HG02938 (cell line): ENCODE measurements around the gene NSD2.
A peak's percentile ranks its signal among the peaks of the same experiment; 100 is the strongest.
"Not testable (repeated sequence)": the region's sequence is repeated elsewhere in the genome, so short reads cannot be mapped to it uniquely, and the experiment has no call there.

Experiments
- ATAC-seq: cut with Tn5 transposase; IDR thresholded peaks from one replicate; pipeline ENCODE4 v1.9.1; 2021; ENCODE audit warnings: mild to moderate bottlenecking, moderate library complexity; ENCODE audit not compliant: unreplicated experiment

Gene NSD2

GRCh38 chr4:1898007-1898406 lies 26.8 kb downstream of the NSD2 start:
- no peak for ATAC-seq

GRCh38 chr4:1898681-1899080 lies 27.5 kb downstream of the NSD2 start:
- ATAC-seq: no peak

DNA sequence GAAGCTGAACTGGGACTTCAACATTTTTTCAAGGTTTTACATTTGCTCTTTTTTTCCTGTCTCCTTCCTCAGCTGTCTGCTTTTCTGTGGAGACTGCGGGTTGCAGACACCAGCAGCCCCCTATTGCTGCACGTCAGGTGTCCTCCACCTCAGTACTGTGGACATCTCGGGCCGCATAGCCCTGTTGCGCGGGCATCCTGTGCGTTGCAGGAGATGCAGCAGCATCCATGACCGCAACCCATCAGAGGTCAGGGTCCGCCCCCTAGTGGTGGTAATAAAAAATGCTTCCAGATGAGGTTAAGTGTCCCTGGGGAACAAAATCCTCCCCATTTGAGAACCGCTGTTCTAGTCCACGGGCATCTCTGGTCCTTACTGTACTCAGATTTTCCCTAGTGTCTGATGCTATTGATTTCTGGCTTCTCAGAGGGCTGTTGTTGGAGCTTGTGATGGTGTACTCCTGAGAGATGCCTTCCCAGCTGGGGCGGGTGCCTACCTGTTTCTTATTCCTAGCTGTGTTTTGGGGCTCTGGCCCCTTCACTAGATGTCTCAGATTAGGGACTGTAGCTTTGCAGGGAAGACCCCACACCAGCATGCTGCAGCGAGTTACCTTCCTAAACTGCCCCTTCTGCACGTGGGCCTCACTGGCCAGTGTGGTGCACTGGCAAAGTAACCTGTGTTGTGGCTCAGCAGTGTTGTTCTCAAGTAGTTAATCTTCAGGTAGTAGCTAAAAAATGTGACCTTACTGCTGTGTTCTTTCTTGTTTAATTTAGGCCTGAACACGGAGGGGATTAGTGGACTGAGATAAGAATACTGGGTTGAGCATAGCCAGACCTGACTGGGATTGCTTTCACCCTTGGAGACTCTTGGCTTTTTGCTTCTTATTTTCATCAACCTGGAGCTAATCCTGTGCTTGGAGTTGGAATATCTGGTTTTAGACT lies 28.2 kb downstream of the NSD2 start:
- peak; percentile 77 for ATAC-seq

- no peak for ATAC-seq
Measured at GRCh38 chr4:1900087-1900433, 28.9 kb downstream of the NSD2 start.

- no peak for ATAC-seq
Measured at GRCh38 chr4:1900624-1901023, 29.4 kb downstream of the NSD2 start.

DNA sequence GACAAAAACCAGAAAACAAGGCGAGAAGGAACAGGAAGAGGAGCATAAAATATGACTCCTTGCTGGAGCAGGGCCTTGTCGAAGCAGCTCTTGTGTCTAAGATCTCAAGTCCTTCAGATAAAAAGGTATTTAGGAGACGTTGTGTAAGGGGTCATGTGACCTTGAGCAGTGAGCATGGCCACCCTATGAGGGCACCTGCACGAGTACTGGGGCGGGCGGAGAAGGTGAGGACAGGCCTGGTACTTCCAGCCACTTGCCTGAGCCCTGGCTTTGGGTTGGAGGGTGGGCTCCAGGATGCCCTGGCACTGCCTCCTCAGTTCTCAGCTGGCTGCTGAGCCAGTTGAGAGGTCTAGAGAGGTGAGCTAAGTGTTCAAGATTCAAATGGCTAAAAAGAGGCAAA lies 29.9 kb downstream of the NSD2 start:
- no peak for ATAC-seq

GRCh38 chr4:1902243-1902642 lies 31.1 kb downstream of the NSD2 start:
- no peak for ATAC-seq

DNA sequence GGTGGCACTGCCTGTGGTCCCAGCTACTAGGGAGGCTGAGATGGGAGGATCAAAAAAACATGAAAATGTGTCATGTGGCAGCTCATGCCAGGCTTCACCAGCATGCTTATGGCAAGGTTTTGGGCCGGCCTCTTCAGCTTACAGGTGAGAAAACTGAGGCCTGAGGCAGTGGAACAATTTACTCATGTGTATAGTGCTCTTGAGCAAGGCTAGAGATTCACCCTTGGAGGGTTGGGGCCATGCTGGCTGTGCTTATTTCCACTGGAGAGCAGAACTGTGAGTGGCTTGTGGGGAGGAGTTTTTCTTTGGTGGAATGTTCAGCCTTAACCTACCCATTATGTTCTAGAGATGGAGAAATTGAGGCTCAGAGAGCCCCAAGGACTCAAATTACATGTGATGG lies 31.8 kb downstream of the NSD2 start:
- ATAC-seq: no peak

- ATAC-seq: no peak
Measured at GRCh38 chr4:1904042-1904441, 32.8 kb downstream of the NSD2 start.

GRCh38 chr4:1907848-1908525 lies 36.8 kb downstream of the NSD2 start:
- ATAC-seq: no peak

- ATAC-seq: not testable (repeated sequence)
Measured at GRCh38 chr4:1909696-1910095, 38.5 kb downstream of the NSD2 start.

- no peak for ATAC-seq
Measured at GRCh38 chr4:1910643-1911042, 39.5 kb downstream of the NSD2 start.

GRCh38 chr4:1911316-1911715 lies 40.1 kb downstream of the NSD2 start:
- not testable (repeated sequence) for ATAC-seq

- no peak for ATAC-seq
Measured at GRCh38 chr4:1922821-1923220, 51.6 kb downstream of the NSD2 start.

- no peak for ATAC-seq
Measured at GRCh38 chr4:1927675-1928074, 56.5 kb downstream of the NSD2 start.

GRCh38 chr4:1928356-1929239 lies 57.4 kb downstream of the NSD2 start:
- no peak for ATAC-seq

DNA sequence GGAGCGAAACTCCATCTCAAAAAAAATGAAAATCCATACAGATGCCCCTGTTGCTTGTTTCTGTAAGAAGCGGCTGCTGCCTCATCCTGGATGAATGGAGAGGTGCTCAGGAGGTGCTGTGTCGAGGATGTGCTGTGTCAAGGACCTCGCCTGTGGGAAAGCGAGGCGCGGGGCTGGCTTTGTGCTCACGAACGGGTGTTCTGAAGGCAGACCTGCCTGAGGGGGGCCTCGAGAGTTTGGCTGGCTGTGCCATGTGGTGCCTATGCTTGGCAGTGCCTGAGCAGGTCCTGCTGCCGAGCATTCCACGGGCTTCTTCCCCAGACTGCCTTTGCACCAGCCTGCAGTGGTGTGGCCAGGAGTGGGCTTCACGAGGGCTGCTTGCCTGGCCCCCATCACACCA lies 61.5 kb downstream of the NSD2 start:
- no peak for ATAC-seq

DNA sequence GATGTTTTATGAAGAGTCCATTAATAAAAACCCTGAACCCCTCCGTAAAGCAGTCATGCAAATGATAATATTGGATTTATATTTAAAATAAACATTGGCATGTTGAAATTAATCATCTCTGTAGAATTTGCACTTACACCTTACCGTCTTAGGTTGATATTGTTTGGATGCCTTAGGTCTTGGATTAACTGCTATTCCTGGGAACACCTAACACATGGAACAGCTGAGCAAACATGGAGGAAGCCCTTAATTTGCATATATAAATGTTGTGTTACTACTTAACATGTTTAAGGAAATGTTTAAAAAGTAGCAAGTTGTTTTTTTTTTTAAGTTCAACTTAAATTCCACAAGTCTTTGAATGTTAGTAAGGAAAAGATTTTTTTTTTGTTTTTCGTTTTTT lies 62.5 kb downstream of the NSD2 start:
- ATAC-seq: no peak

DNA sequence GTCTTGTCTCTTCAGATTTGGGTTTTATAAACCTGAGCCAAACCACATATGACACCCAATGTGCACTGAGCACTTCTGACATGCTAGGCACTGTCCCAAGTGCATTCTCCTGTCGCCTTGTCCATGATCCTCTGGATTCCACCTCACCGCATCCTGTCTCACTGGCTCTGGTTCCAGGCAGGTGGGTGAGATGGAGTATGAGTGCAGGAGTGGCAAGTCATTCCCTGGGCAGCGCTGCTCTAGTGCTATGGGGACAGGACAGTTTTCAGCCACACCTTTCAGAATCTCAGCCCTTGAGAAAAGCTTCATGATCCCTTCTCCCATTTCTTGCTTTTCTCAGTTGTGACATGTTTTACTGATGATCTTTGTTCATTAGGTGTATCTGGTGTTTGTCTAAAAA lies 66.4 kb downstream of the NSD2 start:
- no peak for ATAC-seq

- ATAC-seq: no peak
Measured at GRCh38 chr4:1938027-1938426, 66.8 kb downstream of the NSD2 start.
